Panc1 (cell line): ENCODE data around the gene IFFO2.

Experiments
- CTCF ChIP-seq: fragments of 450-650 bp; IDR thresholded peaks from 2 replicates; pipeline ENCODE4 v1.5.1; 2017; ENCODE audit warnings: mild to moderate bottlenecking
- POLR2AphosphoS5 ChIP-seq: IDR thresholded peaks from 2 replicates; pipeline ENCODE4 v1.6.1; 2012; ENCODE audit warnings: mild to moderate bottlenecking, low read depth, low read length, moderate library complexity
- SIN3A ChIP-seq: IDR thresholded peaks from 2 replicates; pipeline ENCODE4 v1.6.1; 2012; ENCODE audit warnings: low read depth, mild to moderate bottlenecking, low read length, moderate library complexity, borderline replicate concordance; ENCODE audit not compliant: insufficient read depth
- TCF7L2 ChIP-seq: IDR thresholded peaks from 2 replicates; pipeline ENCODE4 v1.6.1; 2011; ENCODE audit warnings: mild to moderate bottlenecking, low read depth, low read length, inconsistent platforms
- TF ChIP-seq, protein P1 (sequence below), 2 experiments: IDR thresholded peaks; 2 replicates each; pipeline ENCODE4 v1.6.1; 2011 to 2012; ENCODE audit warnings: low read depth in 2 of 2, control low read depth in 1 of 2, low read length in 1 of 2, mild to moderate bottlenecking in 1 of 2, moderate library complexity in 1 of 2; ENCODE audit not compliant: insufficient read depth in 1 of 2

GRCh38 chr1:18859560-18859959 is 96.9 kb downstream of the IFFO2 start, which contains the start of gene TAS1R2:
- no peak for TF ChIP-seq CTCF
- no peak for TF ChIP-seq POLR2AphosphoS5
- TF ChIP-seq SIN3A = no peak
- TF ChIP-seq, protein P1, sequence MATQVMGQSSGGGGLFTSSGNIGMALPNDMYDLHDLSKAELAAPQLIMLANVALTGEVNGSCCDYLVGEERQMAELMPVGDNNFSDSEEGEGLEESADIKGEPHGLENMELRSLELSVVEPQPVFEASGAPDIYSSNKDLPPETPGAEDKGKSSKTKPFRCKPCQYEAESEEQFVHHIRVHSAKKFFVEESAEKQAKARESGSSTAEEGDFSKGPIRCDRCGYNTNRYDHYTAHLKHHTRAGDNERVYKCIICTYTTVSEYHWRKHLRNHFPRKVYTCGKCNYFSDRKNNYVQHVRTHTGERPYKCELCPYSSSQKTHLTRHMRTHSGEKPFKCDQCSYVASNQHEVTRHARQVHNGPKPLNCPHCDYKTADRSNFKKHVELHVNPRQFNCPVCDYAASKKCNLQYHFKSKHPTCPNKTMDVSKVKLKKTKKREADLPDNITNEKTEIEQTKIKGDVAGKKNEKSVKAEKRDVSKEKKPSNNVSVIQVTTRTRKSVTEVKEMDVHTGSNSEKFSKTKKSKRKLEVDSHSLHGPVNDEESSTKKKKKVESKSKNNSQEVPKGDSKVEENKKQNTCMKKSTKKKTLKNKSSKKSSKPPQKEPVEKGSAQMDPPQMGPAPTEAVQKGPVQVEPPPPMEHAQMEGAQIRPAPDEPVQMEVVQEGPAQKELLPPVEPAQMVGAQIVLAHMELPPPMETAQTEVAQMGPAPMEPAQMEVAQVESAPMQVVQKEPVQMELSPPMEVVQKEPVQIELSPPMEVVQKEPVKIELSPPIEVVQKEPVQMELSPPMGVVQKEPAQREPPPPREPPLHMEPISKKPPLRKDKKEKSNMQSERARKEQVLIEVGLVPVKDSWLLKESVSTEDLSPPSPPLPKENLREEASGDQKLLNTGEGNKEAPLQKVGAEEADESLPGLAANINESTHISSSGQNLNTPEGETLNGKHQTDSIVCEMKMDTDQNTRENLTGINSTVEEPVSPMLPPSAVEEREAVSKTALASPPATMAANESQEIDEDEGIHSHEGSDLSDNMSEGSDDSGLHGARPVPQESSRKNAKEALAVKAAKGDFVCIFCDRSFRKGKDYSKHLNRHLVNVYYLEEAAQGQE (IDR thresholded peaks at IDR 0.05; ENCODE audit: insufficient read depth in 1 of 2, low read depth in 2 of 2, low read length in 1 of 2) = no peak
- no peak for TF ChIP-seq TCF7L2
